Raji (cell line): ENCODE results near the gene CCIN.
A peak's percentile ranks its signal among the peaks of the same experiment; 100 is the strongest.

Source experiments
- POLR2A ChIP-seq: IDR thresholded peaks from 2 replicates; pipeline ENCODE4 v1.6.1; 2011; ENCODE audit warnings: low read depth, low read length, control low read depth; ENCODE audit not compliant: insufficient read depth

The CCIN gene

DNA sequence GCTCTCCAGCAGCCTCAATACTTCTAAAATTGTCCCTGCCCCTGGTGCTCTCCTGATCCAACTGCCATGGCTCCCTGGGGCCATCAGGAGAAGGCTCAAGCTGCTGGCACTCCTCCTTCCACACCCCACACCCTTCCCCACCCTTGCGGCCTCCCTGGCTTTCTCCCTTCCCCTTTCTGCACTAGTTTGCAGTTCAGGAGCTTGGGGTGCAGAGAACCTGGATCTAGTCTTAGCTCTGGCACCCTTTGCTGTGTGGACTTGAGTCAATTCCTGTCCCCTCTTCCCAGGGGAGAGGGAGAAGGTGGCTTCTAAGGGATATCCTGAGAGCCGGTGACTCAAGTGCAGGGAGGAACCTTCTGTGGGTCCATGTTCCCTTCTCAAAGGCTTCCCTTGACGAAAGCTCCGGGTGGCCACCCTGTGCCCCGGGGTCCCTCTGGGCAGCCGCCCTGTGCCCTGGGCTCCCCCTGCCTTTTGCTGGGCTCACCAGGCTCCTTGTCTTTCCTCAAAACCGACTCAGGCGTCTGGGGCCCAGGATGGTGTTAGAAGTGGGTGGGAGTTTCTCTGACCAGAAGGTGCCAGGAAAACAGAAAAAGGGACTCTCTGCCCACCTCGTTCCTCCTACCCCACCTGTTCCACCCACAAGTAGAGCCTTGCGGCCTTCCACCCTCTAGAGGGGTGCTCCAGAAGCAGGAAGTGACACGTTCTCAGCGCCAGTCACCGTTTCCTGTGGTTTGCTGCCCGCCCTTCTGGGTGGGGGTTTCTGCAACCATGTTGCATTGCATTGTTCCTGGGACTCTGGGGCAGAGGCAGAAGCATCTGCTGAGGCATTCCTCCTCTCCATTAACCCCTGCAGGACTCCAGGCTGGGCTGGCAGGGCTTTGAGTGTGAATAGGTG is 17.6 kb upstream of the CCIN start:
- TF ChIP-seq POLR2A, result peak; percentile 37; the same call in 1 of the 2 replicates

- TF ChIP-seq POLR2A, result no peak
Observed at GRCh38 chr9:36152741-36153438, 16.3 kb upstream of the CCIN start.

DNA sequence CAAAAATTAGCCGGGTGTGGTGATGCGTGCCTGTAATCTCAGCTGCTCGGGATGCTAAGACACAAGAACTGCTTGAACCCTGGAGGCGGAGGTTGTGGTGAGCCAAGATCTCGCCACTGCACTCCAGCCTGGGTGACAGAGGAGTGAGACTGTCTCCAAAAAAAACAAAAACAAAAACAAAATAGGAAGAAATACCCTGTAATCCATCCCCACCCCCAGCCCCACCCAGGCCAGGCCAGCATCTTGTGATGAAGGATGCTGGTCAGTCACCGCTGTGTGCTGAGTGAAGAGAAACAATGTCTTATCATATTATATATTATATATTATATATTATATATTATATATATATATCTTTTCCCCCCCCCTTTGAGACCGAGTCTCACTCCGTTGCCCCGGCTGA is 15.4 kb upstream of the CCIN start:
- TF ChIP-seq POLR2A, result no peak

DNA sequence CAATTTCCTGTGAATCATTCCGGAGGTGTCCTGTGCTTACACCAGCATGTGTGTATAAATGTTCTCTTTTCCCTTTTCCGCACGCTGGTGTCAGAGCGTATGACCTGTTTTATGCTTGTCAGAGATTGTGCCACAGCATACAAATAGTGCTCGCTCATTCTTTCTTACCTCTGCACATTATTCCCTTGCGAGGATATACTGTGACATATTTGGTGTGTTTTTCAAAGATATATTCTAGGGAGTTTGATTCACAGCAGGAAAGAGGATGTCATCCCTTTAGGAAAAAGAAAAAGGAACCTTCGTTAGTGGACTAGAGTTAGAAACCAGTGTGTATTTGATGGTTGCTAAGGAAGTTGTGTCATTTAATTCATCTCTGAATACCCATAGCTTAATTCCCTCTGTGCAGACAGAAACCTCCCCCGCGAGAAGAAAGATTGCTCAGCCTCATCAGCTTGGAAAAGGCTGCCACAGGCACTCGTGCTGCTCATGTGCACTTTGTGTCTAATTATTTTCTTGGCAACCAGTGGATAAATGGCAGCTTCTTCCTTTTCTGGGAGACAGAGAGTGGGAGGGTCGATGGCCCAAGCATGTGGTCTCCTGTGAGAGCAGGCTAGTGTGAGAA is 14.7 kb upstream of the CCIN start:
- TF ChIP-seq POLR2A, result no peak

DNA sequence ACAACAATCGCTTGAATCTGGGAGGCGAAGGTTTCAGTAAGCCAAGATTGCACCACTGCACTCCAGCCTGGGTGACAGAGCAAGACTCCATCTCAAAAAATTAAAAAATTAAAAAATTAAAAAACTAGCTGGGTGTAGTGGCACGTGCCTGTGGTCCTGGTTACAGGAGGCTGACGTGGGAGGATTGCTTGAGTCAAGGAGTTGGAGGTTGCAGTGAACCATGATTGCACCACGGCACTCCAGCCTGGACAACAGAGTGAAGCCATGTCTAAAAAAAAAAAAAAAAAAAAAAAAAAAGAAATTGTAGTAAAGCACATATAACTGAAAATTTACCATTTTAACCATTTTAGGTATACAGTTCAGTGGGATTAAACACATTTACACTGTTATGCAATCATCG is 13.1 kb upstream of the CCIN start:
- no peak for TF ChIP-seq POLR2A

DNA sequence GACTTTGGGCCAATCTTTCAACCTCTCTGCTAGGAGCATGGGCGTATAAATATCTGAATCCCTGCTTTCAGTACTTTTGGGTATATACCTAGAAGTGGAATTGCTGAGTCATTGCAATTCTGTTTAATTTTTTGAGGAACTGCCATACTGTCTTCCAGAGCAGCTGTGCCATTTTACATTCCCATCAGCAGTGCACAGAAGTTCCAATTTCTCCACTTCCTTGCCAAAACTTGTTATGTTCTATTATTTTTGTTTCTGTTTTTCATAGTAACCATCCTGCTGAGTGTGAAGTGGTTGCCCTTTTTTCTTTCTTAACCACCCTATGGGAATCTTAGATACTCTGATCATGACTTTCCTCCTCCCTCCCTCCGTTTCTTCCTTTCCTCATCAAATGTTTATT is 11.1 kb upstream of the CCIN start:
- no peak for TF ChIP-seq POLR2A

GRCh38 chr9:36158917-36159316 is 10.3 kb upstream of the CCIN start:
- TF ChIP-seq POLR2A, result no peak

- no peak for TF ChIP-seq POLR2A
Observed at GRCh38 chr9:36161187-36161586, 8.0 kb upstream of the CCIN start.

DNA sequence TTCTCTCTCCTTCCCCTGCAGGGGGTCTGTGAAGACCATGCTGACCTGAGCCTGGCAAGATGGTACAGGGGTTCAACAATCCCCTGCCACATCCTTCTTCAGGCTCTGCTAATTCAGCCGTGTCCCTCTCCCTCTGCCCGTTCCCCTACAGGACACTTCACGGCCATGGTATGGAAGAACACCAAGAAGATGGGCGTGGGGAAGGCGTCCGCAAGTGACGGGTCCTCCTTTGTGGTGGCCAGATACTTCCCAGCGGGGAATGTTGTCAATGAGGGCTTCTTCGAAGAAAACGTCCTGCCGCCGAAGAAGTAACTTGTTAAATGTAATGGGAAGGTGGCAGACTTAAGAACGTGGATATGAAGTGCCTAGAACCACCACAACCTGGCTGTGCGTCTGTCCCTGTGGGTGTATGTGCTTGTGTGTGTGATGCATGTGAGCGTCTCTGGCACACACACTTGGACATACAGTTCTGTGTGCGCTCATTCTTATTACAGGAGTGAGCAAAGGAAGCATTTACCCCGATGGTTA is 6.9 kb upstream of the CCIN start:
- TF ChIP-seq POLR2A, result no peak

DNA sequence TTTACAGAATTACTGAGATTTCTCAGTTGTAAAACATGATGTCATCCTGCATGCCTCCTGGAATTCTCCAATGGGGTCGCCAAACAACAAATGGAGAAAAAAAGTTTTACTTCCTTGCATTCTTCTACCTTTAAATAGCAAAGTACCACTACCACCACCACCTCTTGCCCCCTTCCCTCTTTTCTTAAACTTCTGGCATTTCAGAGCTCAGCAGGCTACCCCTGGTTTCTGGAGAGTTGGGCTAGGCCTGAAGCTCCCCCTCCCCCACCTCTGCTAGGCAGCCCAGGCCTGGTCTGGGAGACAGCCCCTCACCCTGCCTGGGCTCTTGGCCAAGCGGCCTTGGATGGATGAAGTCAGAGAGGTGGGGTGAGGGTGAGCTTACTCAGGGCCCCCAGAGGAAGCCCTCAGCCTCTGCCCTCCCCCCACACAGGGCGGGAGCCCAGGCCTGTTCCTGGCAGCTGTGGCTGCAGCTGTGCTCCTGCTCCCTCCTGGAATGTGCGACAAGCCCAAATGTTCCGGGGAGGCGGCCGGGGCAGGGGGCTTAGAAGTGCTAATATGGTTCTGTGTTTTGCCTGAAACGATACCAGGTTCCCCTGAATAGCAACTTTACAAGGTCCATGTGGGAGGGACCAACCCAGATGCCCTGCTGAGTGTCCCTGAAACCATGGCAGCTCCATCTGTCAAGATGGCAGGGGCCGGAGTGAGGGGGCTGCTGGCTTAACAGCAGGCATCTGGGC is 6.0 kb upstream of the CCIN start:
- no peak for TF ChIP-seq POLR2A

GRCh38 chr9:36163786-36164170 is 5.4 kb upstream of the CCIN start:
- no peak for TF ChIP-seq POLR2A

DNA sequence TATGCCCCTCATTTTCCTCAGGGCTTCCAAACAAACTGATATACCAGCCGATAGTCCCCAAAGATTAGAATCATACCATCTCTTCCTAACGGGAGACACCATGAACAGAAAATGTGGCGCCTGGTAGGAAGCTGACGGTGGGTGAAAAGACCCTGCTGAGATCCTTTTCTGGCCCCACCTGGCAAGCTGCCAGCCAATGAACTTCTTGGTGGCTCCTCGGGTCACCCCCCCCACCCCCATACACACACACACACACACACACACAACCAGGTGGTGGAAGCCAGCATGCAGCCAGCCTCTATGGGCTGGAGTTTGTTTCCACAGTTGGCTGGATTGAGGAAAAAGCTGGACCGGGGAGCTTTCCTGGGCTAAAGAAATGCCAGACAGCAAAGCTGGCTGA is 4.8 kb upstream of the CCIN start:
- TF ChIP-seq POLR2A, result no peak

DNA sequence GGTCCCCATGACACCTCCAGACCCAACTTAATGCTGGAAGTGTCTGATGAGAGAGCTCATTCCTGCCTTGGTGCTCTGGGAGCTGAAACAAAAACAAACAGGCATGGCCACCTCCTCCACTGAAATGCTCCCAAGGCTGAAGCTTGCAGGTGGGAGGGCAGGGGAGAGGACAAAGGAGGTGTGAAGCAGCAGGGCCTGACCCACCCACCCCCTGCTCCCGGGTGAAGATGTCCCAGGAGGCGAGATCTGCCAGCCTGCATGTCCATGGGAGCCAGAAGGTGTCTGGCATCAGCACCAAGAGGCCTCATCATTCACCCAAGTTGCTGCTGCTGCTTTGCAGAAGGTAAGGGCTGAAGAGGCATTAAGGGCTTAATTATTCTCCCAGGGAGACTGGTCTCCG is 4.2 kb upstream of the CCIN start:
- TF ChIP-seq POLR2A, result no peak

GRCh38 chr9:36165826-36166167 is 3.4 kb upstream of the CCIN start:
- TF ChIP-seq POLR2A, result no peak
